ENCODE data around the gene AKIRIN2. TPM values are rescaled to one million over a fixed set of nuclear protein-coding genes. Genes with fewer than 3 reads are reported as not detected.

AKIRIN2 gene
- total and polyA plus RNA-seq, 10 of the 15 experiments (the other 5 are each of a cell fraction or from before 2014, with no cell fraction given): 12.7 to 82.2 (median 42.6) TPM

GRCh38 chr6:87636315-87636714 lies 65.7 kb downstream of the AKIRIN2 start:
- no peak for FAIRE-seq
- no peak overlapping the region for H3K9ac ChIP-seq (ENCODE audit: control insufficient read depth, insufficient read depth, low read length)
- ChIA-PET RAD21 (ENCODE audit: unreplicated experiment) (no interaction called here), POLR2A (interaction anchor here (0.5 kb wide), 1 partner anchor 61 kb away, joined by 4 read pairs; no protein-coding TSS in a partner anchor), CTCF (interaction anchor here (0.9 to 1.6 kb wide), 2 partner anchors 16 to 20 kb away, joined by 3 to 4 read pairs; no protein-coding TSS in a partner anchor), SMC1A (ENCODE audit: uncharacterized antibody, unreplicated experiment) (interaction anchor here (0.9 to 1.7 kb wide), 7 partner anchors 9 to 48 kb away, joined by 3 to 6 read pairs (median 3); no protein-coding TSS in a partner anchor)
- no TSS peak for BruUV-seq (replicated peaks)
- in situ Hi-C loops (cut with MboI): no loop called here
- no peak overlapping the region for H3K4me2 ChIP-seq (ENCODE audit: control insufficient read depth, insufficient read depth)
- DNase-seq (ENCODE audit: low read depth, low spot score): no peak
- H3K27ac ChIP-seq (ENCODE audit: control insufficient read depth, insufficient read depth): no peak overlapping the region
- no peaks in the 10 kb centered on the region for H3K27me3 ChIP-seq (replicated peaks in 1 of 2; ENCODE audit: control insufficient read depth in 2 of 2, insufficient read depth in 2 of 2, low read length in 1 of 2)
- ATAC-seq: no peak
- intact Hi-C loops (cut with micrococcal nuclease; ENCODE audit: unreplicated experiment): no loop called here
- H3K36me3 ChIP-seq (ENCODE audit: control insufficient read depth in 2 of 2, insufficient read depth in 2 of 2, low read length in 1 of 2): peaks cover 0 to 25% of the 10 kb centered on the region in 2 experiments; a peak in 3 of 4 replicates
- whole genome bisulfite sequencing (ENCODE audit: insufficient coverage, insufficient replicate concordance, low lambda C conversion rate, missing lambda C conversion rate): 56% methylated on average over 1 of the region's 1 CpG
- H3K4me3 ChIP-seq: no peak overlapping the region
- no peaks in the 10 kb centered on the region for H3K4me1 ChIP-seq (ENCODE audit: control insufficient read depth, insufficient read depth, low read length)
- TF ChIP-seq TCF7 (IDR thresholded peaks at IDR 0.05; ENCODE audit: borderline replicate concordance) (no peak), SMAD5 (IDR thresholded peaks at IDR 0.05; ENCODE audit: low read depth) (no peak), E4F1 (IDR thresholded peaks at IDR 0.05; ENCODE audit: borderline replicate concordance, partially characterized antibody) (no peak), ZBTB33 (IDR thresholded peaks at IDR 0.05) (no peak), BMI1 (IDR thresholded peaks at IDR 0.05; ENCODE audit: borderline replicate concordance) (no peak), USF1 (IDR thresholded peaks at IDR 0.05; ENCODE audit: borderline replicate concordance, extremely low read length, insufficient read depth, low read depth, low read length) (no peak), SIN3A (IDR thresholded peaks at IDR 0.05; ENCODE audit: low read depth, low read length) (no peak), NFXL1 (IDR thresholded peaks at IDR 0.05; ENCODE audit: borderline replicate concordance) (no peak)
- H3K79me2 ChIP-seq (ENCODE audit: control insufficient read depth, insufficient read depth, low read length): no peaks in the 10 kb centered on the region
- H3K9me3 ChIP-seq (replicated peaks; ENCODE audit: control insufficient read depth, insufficient read depth, low read length): no peaks in the 10 kb centered on the region
- H4K20me1 ChIP-seq (ENCODE audit: control insufficient read depth, insufficient read depth): no peaks in the 10 kb centered on the region
- H2AFZ ChIP-seq (ENCODE audit: control insufficient read depth, low read depth, low read length): no peak overlapping the region

Measured in GM12878 (cell line).